Measurements from ENCODE around the gene SLIT3.
A peak's percentile ranks its signal among the peaks of the same experiment; 100 is the strongest.

Gene SLIT3

DNA sequence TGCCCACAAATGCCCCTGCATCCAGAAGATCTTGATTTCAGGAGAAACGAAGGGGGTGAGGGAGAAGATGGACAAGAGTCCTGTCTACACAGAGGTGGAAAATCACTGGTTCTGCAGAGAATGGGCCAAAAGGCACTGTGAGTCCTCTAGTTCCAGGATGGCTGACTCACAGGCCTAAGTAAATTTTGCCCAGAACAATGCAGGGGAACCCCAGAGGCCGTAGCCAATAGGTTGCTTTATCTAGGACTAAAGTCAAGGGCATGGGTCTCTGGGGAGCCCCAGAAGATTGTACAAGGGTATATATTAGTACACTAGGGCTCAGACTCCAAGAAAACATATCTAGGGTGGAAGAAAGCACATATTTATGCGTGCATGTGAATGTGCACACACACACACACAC is 98.0 kb downstream of the SLIT3 start:
- H3K4me3 ChIP-seq (replicated peaks; ENCODE audit: insufficient read depth, low read length), result no peak overlapping the region
- H3K27ac ChIP-seq (replicated peaks), result no peak overlapping the region
- no peaks in the 10 kb centered on the region for H3K27me3 ChIP-seq (ENCODE audit: insufficient read depth, poor library complexity, severe bottlenecking)
- no peak for DNase-seq (ENCODE audit: low read depth in 1 of 2, low spot score in 1 of 2)
- no peak for TF ChIP-seq GABPA (IDR thresholded peaks at IDR 0.05; ENCODE audit: low read depth)
- TF ChIP-seq SPI1 (IDR thresholded peaks at IDR 0.05; ENCODE audit: borderline replicate concordance, low read depth), result no peak
- TF ChIP-seq POLR2AphosphoS5 (IDR thresholded peaks at IDR 0.05; ENCODE audit: low read depth), result no peak
- no peak for TF ChIP-seq REST (IDR thresholded peaks at IDR 0.05; ENCODE audit: insufficient replicate concordance, low read depth)
- TF ChIP-seq CTCF (IDR thresholded peaks at IDR 0.05; ENCODE audit: insufficient read depth, low read length), result no peak

DNA sequence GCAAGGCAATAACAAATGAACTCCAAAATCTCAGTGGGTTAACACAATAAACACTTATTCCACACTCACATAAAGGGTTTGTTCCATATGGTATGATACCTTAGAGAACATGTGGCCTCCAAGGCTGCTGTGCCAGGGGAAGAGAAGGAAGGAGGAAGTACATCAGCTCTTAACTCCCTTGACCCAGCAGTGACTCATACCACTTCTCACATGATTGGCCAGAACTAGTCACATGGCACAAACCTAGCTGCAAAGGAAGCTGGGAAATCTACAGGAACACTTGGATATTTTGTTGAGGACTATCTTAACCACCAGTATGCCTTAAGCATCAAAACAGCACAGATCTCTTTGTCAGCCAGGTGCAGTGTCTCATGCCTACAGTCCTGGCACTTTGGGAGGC is 99.3 kb downstream of the SLIT3 start:
- Histone ChIP-seq H3K4me3 (replicated peaks; ENCODE audit: insufficient read depth, low read length) (no peak overlapping the region), H3K27ac (replicated peaks) (no peak overlapping the region), H3K27me3 (ENCODE audit: insufficient read depth, poor library complexity, severe bottlenecking) (no peaks in the 10 kb centered on the region)
- no peak for TF ChIP-seq POLR2AphosphoS5 (IDR thresholded peaks at IDR 0.05; ENCODE audit: low read depth)
- no peak for TF ChIP-seq CTCF (IDR thresholded peaks at IDR 0.05; ENCODE audit: insufficient read depth, low read length)
- TF ChIP-seq SPI1 (IDR thresholded peaks at IDR 0.05; ENCODE audit: borderline replicate concordance, low read depth), result no peak
- TF ChIP-seq GABPA (IDR thresholded peaks at IDR 0.05; ENCODE audit: low read depth), result no peak
- TF ChIP-seq REST (IDR thresholded peaks at IDR 0.05; ENCODE audit: insufficient replicate concordance, low read depth), result no peak
- peak; percentile 7 to 15 for DNase-seq (ENCODE audit: low read depth in 1 of 2, low spot score in 1 of 2)

- no peak for TF ChIP-seq GABPA (IDR thresholded peaks at IDR 0.05; ENCODE audit: low read depth)
- no peak for TF ChIP-seq CTCF (IDR thresholded peaks at IDR 0.05; ENCODE audit: insufficient read depth, low read length)
- no peak for TF ChIP-seq POLR2AphosphoS5 (IDR thresholded peaks at IDR 0.05; ENCODE audit: low read depth)
- no peak for TF ChIP-seq REST (IDR thresholded peaks at IDR 0.05; ENCODE audit: insufficient replicate concordance, low read depth)
- TF ChIP-seq SPI1 (IDR thresholded peaks at IDR 0.05; ENCODE audit: borderline replicate concordance, low read depth), result no peak
- no peak overlapping the region for H3K27ac ChIP-seq (replicated peaks)
- H3K27me3 ChIP-seq (ENCODE audit: insufficient read depth, poor library complexity, severe bottlenecking), result no peaks in the 10 kb centered on the region
- DNase-seq (ENCODE audit: low read depth in 1 of 2, low spot score in 1 of 2), result no peak
- H3K4me3 ChIP-seq (replicated peaks; ENCODE audit: insufficient read depth, low read length), result no peak overlapping the region
These were observed 100.7 kb downstream of the SLIT3 start for GRCh38 chr5:169200125-169200778.
